ENCODE data around the gene ZC3H7A.

ZC3H7A gene

DNA sequence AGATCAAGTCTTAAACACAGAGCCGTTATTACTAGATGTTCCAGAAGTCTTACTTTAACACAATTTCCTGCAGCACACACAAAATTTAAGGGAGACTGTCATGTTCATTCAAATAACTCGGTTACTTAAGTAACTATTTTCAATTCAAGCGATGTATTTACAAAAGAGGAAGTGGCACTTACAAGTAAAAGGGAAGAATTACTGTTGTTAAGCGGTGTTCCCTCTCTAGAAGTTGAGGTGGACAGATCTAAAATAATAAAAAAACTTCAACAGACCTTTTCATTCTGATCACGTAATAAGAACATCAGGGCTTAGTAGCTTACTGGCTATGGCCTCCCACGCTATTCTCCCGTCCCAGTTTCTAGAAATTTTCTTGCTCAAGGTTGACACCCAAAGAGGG is 28.2 kb downstream of the ZC3H7A start:
- no peak for DNase-seq

DNA sequence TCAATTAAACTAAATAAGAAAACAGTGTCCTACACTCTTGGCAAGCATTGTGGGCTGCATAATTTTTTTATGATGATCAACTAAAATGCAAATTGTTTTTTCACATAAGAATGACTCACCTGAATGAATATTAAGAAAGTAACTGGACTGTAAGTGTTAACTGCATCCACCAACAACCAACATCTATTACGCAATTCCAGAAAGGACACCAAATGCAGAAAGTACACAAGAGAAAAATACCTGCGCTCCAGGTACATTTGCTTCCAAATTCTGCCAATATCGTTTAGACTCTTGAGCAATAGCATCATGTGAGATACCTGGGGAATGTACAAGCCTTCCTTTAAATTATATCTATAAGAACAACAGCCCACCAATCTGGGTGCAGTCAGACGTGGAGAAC is 34.6 kb downstream of the ZC3H7A start:
- no peak for DNase-seq

DNA sequence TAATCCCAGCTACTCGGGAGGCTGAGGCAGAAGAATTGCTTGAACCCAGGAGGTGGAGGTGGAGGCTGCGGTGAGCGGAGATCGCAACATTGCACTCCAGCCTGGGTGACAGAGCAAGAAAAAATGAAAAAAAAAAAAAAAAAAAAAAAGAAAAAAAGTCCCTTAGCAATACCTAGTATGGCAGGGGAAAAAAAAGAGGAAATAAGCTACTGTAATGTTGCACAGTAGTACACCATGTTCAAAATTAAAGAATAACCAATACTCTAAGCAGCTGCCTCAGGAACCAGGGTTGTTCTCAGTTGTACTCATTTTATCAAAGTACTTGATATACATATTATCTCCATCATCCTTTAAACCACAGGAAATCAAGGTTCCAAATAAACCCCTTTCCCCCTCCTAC is 37.1 kb downstream of the ZC3H7A start:
- DNase-seq: no peak

DNA sequence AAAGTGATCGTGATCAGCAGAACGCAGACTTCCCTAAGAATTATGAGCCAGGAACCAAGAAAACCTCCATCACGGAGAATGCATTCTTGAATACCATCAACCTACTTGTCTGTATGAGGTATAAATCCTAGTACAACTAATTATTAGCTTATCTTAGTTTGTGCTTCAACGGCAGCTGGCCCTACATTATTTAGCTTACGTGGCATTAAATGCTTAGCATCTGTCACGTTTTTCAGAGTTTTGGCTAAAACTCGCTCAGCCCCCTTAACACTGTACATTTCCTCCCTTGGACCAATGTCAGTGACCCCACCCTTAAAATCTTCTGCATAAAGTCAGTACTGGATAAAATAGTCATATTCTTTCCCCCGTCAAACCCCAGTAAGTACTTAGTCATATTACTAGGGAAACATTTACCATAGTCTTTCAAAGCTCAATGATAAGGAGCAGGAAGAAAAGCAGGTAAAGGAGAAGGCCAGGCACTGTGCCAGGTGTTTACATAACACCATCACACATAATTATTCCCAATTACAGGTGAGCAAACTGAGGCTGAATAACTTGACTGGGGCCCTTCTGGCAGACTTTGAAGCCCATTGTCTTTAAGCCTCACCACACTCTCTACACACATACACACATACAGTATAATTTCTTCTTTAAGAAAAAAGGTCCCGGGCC is 37.8 kb downstream of the ZC3H7A start:
- DNase-seq: no peak

DNA sequence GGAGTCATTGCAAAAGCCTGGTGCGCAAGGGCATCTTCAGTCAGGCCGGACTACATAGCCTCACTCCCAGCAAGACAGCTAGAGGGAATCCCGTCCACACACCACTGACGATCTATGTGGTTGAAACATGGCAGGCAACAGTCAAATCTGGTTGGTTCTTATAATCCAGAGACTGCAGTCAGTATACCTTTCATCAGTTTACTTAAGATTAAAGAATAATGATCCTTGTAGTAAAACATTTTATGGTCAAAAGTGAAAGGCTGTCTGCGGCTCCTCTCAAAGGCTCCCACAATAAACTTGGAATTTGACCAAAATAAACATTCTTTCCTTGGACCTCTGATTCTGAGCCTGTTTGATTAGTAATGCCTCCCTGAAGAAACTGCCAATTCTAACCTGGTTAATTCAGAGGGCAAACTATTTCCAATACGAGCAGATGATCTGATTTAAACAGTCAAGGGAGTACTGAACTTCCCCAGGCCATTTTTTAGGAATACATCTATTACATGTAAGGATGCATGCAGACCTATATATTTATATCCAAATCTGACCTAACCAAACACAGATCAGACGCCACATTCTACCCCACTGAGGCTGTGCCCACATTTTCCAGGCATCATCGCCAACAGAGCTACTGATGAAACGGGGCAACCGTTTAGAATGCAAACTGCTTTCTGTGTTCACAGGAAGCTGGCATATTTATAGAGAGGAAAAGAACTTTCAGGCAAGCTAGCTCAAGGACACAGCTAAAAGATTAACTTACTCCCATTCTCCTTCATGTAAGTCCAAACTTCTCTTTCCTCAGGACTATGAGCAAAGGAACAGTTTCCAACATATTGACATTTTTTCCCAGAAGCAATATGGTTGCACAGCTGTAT is 39.1 kb downstream of the ZC3H7A start:
- no peak for DNase-seq

DNA sequence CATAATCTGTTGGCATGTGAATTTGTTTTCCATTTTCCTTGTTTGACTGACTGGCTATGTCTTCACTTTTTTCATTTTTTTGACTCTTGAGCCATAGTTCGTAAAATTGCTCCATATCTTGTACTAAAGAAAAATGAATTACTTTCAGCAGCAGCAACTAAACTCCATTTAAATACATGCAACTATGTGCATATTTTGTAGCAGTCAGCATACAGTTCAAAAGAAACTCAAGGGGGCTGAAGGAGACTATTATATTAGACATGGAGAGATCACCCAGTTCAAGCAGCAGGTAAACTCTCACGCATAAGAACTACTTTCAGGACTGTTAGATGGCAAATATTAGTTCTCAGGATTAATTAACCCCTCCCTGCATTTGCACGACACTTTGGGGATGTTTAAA is 40.8 kb downstream of the ZC3H7A start:
- no peak for DNase-seq

DNA sequence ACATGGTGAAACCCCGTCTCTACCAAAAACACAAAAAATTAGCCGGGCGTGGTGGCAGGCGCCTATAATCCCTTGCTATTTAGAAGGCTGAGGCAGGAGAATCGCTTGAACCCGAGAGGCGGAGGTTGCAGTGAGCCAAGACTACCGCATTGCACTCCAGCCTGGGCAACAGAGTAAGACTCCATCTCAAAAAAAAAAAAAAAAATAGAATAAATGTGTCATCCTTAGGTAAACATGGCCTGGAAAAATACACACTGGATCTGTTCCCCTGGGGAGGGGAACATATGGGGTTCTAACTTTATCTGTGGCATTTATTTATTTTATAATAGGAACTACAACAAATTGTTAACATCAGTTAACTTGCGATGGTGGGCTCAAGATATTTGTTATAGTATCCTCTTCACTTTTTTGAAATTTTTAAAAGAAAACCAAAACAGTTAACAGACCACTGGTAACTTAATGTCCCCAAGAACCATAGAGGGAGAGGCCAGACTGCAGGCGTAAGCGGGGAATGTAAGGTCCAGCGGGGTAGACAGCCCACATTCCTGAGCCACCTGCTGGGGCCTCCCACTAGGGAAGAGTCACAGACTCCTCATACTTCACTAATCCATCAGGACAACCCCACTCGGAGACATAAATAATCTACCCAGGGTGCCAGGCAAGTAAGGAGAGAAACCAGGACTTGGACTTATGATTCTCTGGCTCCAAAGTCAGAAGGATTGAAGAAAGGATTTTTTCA is 41.9 kb downstream of the ZC3H7A start:
- DNase-seq: no peak

DNA sequence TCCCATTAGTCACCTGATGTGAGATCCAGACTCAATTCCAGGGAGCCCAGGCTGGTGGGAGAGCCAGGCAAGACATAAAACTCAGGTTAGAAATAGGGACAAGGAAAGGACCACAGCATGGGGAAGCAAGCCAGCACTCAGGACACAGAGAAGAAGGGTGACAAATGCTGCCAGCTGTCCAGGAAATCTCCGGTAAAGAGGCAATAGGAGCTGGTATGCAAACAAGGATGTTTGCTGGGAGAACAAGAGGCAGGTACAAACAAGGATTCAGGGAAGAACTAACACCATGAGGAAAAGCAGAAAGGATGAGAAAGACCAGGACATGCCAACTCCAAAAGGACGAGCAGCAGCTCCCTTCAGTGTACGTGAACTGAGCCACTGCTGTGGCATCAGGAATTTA is 44.2 kb downstream of the ZC3H7A start:
- no peak for DNase-seq

DNA sequence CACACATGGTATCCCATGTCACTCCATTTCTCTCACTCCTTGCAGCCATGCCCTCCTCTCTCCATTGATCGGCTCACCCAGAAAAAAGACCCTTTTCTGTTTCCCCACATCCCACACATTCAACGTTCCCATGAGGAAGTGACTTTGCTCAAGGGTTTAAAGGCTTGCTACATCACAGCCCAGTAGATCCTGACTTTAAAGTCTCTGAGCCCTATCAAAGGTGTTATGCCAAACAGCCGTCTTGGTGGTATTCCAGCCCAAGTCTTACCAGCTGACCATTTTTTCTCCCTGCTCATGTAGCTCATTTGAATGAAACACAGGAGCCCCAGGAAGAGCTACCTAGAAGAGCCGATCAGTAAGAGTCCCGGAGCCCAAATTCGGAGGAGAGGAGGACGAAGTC is 47.0 kb downstream of the ZC3H7A start:
- no peak for DNase-seq

DNA sequence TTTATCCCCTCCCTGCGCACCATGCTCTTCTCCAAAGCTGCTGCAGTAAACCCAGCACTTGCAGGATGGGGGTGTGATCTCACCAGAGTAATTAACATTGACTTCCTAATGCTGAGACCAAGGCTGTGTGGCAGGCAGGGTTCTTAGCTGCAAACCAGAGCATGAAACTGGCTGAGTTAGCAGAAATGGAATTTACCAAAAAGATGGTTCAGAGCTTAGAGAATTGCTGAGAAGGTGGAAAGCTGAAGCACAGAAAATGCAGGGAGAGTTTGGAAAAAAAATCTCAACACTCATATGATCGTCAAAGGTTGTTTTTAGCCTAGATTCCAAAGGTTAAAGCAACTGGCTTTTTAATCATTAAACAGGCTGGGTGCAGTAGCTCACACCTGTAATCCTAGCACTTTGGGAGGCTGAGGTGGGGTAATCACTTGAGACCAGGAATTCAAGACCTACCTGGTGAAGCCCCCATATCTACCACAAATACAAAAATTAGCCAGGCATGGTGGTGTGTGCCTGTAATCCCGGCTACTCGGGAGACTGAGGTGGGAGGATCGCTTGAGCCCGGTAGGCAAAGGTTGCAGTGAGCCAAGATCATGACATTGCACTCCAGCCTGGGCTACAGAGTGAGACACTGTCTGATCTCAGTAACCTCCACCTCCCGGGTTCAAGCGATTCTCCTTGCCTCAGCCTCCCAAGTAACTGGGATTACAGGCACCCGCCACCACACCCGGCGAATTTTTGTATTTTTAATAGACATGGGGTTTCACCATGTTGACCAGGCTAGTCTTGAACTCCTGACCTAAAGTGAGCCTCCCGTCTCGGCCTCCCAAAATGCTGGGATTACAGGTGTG is 48.4 kb downstream of the ZC3H7A start:
- DNase-seq: no peak

DNA sequence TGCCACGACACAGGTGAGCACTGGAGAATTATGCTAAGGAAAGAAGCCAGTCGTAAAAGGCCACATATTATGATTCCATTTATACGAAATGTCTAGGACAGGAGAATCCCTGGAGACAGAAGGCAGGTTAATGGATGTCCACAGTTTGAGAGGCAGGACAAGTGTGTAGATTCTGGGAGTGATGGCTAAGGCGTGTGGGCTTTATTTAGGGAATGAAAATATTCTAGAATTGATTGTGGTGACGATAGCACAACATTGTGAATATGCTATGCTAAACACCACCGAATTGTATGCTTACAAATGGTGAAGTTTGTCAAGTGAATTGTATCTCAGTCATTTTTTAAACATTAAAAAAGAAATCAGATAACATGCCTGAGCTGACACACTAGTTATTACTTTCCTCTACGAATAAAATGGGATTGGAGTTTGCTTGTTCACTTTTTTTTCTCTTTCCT is 49.1 kb downstream of the ZC3H7A start:
- no peak for DNase-seq

DNA sequence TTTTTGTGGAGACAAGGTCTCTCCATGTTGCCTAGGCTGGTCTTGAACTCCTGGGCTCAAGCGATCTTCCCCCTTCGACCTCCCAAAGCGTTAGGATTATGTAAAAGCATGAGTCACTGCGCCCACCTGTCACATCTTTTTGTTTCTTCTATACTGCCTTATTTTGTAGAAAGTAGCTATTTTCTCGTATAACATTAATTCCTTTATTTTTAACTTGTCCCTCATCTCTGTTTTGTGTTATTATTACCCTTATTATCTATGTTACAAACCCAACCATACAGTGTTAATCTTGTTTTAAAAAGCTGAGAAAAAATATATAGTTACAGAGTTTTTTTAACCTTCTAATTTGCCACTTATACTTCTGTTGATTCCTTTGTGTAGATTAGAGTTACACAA is 53.0 kb downstream of the ZC3H7A start:
- no peak for DNase-seq

DNA sequence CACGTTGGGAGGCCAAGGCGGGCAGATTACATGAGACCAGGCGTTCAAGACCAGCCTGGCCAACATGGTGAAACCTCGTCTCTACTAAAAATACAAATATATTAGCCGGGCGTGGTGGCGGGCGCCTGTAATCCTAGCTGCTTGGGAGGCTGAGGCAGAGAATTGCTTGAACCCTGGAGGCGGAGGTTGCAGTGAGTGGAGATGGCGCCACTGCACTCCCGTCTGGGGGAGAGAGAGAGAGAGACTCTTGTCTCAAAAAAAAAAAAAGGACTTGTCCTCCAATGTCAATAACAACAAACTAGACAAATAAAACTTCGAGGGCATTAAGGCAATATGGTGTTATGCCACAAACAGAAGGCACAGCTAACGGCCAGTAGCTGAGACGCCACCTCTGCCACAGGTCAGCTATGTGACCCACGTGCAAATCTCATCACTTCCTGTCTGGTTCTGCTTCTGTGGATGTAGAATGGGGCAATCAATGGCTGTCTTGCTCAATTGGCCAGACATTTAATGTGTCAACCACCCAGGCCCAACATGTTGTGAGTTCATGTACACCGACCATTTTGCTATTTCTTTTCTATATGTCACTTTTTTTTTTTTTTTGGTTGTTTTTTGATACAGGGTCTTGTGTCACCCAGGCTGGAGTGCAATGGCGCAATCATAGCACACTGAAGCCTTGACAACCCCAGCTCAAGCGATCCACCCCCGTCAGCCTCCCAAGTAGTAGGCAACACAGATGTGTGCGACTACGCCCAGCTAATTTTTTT is 53.6 kb downstream of the ZC3H7A start:
- DNase-seq: peak; percentile 32

DNA sequence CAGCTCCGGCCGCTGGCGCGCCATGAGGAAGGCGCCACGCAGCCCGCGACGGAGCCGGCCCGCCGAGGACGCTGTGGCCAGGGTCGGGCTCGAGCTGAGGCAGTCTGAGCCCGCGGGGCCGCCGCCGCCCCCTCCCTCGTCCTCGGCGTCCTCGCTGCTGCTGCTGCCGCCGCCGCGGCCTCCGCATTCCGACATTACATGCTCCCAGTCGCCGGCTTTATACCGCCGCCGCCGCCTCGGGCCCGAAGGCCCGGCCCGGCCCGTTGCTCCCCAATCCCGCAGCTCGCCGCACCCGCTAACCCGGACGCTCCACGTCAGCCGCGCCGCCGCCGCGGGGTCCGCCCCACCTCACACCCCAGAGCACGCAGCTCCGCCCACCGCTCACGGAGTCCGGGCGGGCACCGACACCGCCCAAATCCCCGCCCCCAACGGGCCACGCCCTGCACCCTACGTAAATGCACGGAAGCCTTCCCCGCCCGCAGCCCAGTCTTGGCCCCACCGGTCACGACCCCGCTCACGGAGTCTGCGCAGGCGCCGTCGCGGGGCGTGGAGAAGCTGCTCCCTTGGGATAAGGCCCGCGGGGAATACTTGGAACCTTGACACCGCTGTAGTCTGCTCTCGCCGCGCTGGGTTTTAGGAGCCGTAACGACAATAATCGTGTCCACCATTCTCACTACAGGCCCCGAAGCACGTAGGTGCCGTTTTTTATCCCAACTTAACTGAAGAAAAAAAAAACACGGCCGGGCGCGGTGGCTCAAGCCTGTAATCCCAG is 54.3 kb downstream of the ZC3H7A start, which contains the start of gene TXNDC11:
TXNDC11 (minus strand) TSS at position 322 of the 772 bp plus-strand sequence; CDS start at position 195, 127 bp downstream.
- DNase-seq: peak; percentile 99

DNA sequence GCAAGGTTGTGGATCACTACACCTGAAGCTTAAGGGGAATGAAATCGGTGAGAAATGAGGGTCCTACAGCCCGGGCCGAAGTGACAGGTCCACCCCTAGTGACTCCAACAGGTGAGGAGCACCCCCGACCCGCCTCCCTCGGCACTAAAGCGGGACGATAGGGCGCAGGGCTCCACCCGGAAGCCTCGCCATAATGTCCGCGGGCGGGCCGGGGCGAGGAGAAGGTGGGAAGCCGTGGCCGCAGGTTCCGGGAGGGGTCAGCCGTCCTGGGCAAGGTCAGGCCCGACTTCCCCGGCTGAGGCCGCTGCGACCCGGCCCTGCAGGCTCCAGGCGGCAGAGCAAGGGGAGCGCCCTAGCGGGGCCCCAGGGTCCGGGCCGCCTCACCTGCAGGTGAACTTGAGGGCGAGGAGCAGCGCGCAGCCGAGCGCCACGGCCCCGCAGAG is 54.9 kb downstream of the ZC3H7A start:
- DNase-seq: peak; percentile 64

DNA sequence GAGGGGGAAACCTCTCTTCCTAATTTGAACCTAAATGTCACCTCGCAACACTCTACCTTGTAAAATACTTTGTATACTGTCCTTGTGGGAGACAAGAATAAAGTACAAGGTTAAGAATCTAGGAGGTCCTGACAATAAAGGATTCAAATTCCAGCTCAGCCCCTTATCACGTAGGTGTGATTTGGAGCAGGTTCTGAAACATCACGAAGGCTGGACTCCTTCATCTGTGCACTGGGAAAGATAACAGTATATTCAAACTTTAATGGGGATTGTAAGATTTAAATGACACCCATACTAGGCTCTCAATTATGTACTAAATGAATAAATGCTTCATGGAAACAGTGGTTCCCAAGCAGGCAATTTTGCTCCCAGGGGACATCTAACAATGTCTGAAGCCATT is 56.5 kb downstream of the ZC3H7A start:
- no peak for DNase-seq

DNA sequence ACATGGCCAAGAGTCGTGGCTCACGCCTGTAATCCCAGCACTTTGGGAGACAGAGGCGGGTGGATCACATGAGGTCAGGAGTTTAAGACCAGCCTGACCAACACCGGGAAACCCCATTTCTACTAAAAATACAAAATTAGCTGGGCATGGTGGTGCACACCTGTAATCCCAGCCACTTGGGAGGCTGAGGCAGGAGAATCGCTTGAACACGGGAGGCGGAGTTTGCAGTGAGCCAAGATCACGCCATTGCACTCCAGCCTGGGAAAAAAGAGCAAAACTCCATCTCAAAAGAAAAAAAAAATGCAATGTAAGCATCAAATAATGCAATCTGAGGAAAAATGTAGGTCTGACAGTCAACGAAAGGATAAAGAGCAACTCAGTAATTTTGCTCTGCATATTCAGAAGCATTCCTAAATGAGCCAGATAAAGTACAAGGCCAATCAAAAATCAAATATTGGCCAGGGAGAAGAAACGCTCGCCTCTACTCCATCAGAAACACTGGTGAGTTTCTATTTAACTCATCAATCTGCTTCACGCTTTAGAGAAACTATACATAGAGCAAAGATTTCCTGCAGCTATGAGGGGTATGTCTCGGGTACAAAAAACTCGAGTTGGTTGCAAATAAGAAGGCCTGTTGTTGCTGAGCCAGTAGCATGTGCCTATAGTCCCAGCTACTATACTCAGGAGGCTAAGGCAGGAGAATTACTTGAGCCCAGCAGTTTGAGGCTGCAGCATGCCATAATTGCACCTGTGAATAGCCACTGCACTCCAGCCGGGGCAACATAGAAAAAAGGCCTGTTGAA is 58.1 kb downstream of the ZC3H7A start:
- no peak for DNase-seq

DNA sequence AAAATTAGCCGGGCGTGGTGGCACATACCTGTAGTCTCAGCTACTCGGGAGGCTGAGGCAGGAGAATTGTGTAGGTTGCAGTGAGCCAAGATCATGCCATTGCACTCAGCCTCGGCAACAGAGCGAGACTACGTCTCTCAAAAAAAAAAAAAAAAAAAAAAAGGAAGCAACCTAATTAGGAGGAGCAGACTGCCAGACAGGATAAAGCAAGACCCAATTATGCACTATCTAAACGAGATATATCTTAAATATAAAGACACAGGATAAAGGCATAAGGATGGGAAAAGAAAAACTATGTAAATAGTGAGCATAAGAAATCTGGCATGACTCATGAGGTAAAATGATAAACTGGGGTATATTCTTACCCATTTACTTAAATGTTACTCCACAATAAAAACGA is 59.3 kb downstream of the ZC3H7A start:
- DNase-seq: no peak

DNA sequence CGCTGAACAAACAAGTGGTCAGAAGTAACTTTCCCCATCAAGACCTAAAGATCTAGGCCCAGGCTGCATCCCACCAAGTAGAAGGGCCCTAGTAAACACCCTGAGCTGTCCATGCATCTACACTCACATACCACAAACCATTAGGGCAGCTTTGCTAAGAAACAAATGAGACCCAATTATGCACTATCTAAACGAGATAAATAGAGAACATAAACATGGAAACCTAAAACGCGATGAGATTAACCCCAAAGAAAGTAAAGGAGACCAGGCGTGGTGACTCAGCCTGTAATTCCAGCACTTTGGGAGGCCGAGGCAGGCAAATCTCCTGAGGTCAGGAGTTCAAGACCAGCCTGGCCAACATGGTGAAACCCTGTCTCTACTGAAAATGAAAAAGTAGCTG is 60.2 kb downstream of the ZC3H7A start:
- no peak for DNase-seq

DNA sequence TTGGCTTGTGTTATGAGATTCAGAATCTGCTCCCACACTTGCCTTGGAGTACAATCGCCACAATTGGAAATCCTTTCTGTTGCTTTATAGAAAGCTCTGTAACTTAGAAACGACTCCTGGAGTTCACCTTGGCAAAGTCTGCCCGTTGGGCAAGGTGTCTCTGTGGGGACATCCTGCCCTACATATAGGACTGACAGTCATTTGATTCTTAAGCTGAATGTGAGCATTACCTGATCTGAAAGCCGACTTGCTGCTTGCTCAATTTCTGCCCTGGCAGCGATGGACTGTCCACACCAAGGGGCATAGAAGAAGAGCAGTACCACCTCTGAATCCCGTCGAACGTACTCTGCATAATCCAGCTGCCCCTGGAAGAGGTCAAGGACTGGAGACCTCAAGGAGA is 61.3 kb downstream of the ZC3H7A start:
- DNase-seq: no peak

All from activated CD4-positive, alpha-beta T cell treated with anti-CD3 and anti-CD28 coated beads for 48 hours (primary cell).